HFFc6 (cell line): ENCODE results near the gene TMPRSS4. TPM values are rescaled to one million over a fixed set of nuclear protein-coding genes. Genes with fewer than 3 reads are reported as not detected.

Source experiments
- DNase-seq: peaks from one replicate; pipeline ENCODE4 v3.0.0-alpha.2; 2018
- H3K27ac Mint-ChIP-seq: 2 replicates; pipeline ENCODE4 v1.8.0; 2020; ENCODE audit warnings: mild to moderate bottlenecking, mixed read lengths
- H3K27me3 Mint-ChIP-seq: 2 replicates; pipeline ENCODE4 v1.8.0; 2021; ENCODE audit warnings: mild to moderate bottlenecking, moderate library complexity, mixed read lengths; ENCODE audit not compliant: insufficient read depth
- H3K36me3 Mint-ChIP-seq: 2 replicates; pipeline ENCODE4 v1.8.0; 2021; ENCODE audit warnings: low read depth, mixed read lengths
- H3K4me1 Mint-ChIP-seq: 2 replicates; pipeline ENCODE4 v1.8.0; 2020; ENCODE audit warnings: low read depth, mixed read lengths
- H3K4me3 Mint-ChIP-seq: 2 replicates; pipeline ENCODE4 v1.8.0; 2020; ENCODE audit warnings: mild to moderate bottlenecking, moderate library complexity, mixed read lengths
- H3K9me3 Mint-ChIP-seq: 2 replicates; pipeline ENCODE4 v1.8.0; 2020; ENCODE audit warnings: mild to moderate bottlenecking, mixed read lengths
- total RNA-seq, 6 experiments: library from RNA; stranded (reverse); fragmentation: NEBNext Ultra II Directional; extraction: Animal tissue kit (Norgen Biotek cat#: 25700); gene quantifications; 2 replicates in 1 of 6; 3 replicates in 5 of 6; pipeline ENCODE4 v1.2.3, GENCODE V29; 2021
- TF ChIP-seq, protein P1 (sequence below): fragments of 200-600 bp; sonication (generic); IDR thresholded peaks from 2 replicates; pipeline ENCODE4 v1.5.0; 2021; ENCODE audit warnings: antibody characterized with exemption, mild to moderate bottlenecking

TMPRSS4 gene
- total RNA-seq, 6 experiments from 2014 or later = not detected

- TF ChIP-seq, protein P1, sequence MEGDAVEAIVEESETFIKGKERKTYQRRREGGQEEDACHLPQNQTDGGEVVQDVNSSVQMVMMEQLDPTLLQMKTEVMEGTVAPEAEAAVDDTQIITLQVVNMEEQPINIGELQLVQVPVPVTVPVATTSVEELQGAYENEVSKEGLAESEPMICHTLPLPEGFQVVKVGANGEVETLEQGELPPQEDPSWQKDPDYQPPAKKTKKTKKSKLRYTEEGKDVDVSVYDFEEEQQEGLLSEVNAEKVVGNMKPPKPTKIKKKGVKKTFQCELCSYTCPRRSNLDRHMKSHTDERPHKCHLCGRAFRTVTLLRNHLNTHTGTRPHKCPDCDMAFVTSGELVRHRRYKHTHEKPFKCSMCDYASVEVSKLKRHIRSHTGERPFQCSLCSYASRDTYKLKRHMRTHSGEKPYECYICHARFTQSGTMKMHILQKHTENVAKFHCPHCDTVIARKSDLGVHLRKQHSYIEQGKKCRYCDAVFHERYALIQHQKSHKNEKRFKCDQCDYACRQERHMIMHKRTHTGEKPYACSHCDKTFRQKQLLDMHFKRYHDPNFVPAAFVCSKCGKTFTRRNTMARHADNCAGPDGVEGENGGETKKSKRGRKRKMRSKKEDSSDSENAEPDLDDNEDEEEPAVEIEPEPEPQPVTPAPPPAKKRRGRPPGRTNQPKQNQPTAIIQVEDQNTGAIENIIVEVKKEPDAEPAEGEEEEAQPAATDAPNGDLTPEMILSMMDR = no peak
- Mint-ChIP-seq H3K27me3 (peaks cover 49% of the 10 kb centered on the region), H3K9me3 (no peaks in the 10 kb centered on the region), H3K4me3 (no peak overlapping the region), H3K27ac (no peak overlapping the region), H3K4me1 (no peaks in the 10 kb centered on the region), H3K36me3 (no peaks in the 10 kb centered on the region)
- DNase-seq = no peak
Measured at GRCh38 chr11:118054712-118055640, 21.9 kb upstream of the TMPRSS4 start.

DNA sequence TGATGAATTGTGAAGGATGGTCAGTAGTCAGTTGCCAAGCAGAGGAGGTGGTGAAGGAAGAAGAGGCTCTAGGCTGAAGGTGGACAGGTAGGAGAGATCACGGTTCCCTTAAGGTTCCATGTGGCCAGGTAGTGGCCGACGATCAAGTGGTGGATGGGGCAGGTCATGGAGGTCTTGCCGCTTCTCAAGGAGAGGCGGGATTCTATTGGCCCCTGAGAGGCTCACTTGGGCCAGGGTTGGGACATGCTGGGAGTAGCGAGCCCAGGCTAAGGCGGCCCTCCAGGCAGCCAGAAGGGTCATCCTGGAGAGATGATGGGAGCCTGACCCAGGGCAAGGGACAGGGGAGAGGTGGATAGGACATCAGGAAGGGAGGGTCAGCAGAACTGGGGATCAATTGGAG, 20.9 kb upstream of the TMPRSS4 start:
- H3K4me3 Mint-ChIP-seq = no peak overlapping the region
- no peak for DNase-seq
- H3K4me1 Mint-ChIP-seq = no peaks in the 10 kb centered on the region
- peaks cover 47% of the 10 kb centered on the region for H3K27me3 Mint-ChIP-seq
- no peaks in the 10 kb centered on the region for H3K36me3 Mint-ChIP-seq
- H3K27ac Mint-ChIP-seq = no peak overlapping the region
- TF ChIP-seq, protein P1 = no peak
- no peaks in the 10 kb centered on the region for H3K9me3 Mint-ChIP-seq

- Mint-ChIP-seq H3K27me3 (peaks cover 44% of the 10 kb centered on the region), H3K4me1 (no peaks in the 10 kb centered on the region), H3K36me3 (no peaks in the 10 kb centered on the region), H3K27ac (no peak overlapping the region), H3K9me3 (no peaks in the 10 kb centered on the region), H3K4me3 (no peak overlapping the region)
- no peak for DNase-seq
- TF ChIP-seq, protein P1 = no peak
Measured at GRCh38 chr11:118056806-118057205, 20.1 kb upstream of the TMPRSS4 start.

DNA sequence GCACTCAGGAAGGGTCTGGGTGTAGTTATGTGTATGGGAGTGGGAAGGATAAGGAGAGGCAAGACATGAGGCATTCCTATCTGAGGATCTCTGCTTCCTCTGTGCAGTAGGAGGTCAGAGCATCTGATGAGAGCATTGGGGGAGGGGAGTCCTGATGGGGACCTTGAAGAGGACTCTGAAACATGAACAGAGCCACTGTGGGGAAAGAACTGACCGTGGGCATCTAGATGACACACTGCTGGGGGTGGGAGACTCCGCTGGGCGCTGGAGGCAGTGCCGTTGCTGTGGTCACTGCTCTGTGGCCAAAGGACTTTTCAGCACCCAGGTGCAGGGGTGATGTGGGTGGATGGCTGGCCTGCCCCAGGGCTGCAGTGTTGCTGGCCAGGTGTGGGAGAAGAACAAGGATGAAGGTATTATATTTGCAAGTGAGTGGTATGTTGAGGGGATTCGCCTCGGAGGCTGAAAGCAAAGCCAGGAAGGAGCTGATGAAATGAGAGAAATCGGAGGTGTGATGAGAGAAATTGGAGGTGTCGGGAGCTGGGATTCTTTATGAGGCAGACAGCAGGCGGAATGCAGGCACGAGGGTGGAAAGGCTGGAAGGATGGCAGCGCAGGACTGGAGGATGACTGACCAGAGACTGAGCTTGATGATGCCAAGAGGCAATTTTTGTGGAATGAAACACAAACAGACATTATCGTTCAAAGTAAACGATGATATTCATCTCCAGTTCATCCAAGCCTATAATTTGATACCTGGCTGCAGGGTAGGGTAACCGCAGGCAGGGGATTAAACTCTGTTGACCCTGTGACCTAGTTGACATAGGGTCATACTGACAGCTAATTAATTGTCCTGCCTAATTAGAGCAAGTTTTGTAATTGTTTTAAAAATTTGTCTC, 19.4 kb upstream of the TMPRSS4 start:
- no peak overlapping the region for H3K27ac Mint-ChIP-seq
- H3K4me3 Mint-ChIP-seq = no peak overlapping the region
- peaks cover 42% of the 10 kb centered on the region for H3K27me3 Mint-ChIP-seq
- DNase-seq = no peak
- H3K9me3 Mint-ChIP-seq = no peaks in the 10 kb centered on the region
- TF ChIP-seq, protein P1 = no peak
- H3K36me3 Mint-ChIP-seq = no peaks in the 10 kb centered on the region
- H3K4me1 Mint-ChIP-seq = no peaks in the 10 kb centered on the region

DNA sequence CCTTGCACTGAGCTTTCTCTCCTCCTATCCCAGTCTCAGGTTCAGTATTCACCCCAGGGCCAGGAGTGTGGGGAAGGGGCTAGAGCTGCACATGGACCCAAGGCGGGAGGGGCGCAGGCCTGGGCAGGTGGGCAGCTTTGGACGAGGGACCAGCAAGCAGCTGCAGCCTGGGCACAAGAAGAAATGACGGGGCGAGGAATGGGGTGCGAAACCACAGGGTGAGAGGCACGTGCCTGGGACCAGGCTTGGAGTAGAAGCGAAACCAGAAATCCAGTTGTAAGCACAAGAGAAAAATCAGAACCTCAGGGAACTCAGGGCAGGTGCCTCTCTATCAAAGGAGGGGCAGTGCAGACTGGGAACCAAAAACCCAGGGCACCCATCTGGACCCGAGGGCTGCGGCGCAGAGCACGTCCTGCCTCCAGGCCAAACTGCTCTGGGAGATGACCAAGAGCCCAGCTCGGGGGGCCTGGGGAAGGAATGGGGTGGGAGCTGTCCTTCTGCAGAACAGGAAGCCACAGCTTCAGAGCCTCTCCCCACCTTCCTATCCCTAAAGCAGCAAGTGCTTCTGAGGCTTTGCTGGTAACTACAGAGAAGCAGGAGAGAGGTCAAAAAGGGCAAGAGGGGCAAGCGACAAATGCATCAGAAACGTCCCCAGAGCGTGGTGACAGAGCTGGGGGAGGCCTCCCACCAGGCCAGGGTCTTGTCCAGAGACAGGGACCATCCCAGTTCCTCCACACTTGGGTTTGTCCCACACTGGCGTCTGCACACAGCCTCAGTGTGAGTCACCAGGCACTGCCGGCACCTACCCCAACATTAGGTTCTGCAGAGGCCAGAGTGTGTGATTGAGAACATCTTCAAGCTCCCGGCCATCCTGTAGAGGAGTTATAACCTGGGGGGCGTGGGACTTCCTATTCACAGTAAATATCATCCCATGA, 18.3 kb upstream of the TMPRSS4 start:
- Mint-ChIP-seq H3K36me3 (no peaks in the 10 kb centered on the region), H3K4me1 (no peaks in the 10 kb centered on the region), H3K4me3 (no peak overlapping the region), H3K27ac (no peak overlapping the region), H3K9me3 (no peaks in the 10 kb centered on the region), H3K27me3 (peaks cover 42% of the 10 kb centered on the region)
- DNase-seq = no peak
- TF ChIP-seq, protein P1 = no peak
